Omental fat pad (tissue), 4 donors: ENCODE measurements around the gene KCNQ1. TPM values are rescaled to one million over a fixed set of nuclear protein-coding genes. Genes with fewer than 3 reads are reported as not detected.

Experiments
- ATAC-seq: fragments of 150-250 bp; one replicate; pipeline ENCODE4 v1.9.1; 2016; ENCODE audit warnings: mild to moderate bottlenecking, moderate library complexity; ENCODE audit not compliant: low FRiP score
- DNase-seq: peaks from one replicate; pipeline ENCODE4 v3.0.0-alpha.2; 2019; ENCODE audit warnings: low spot score
- total RNA-seq, 4 donors: library from RNA; depleted of rRNA; stranded (reverse); fragments of >200 nt; gene quantifications; one replicate each; pipeline ENCODE4 v1.1.0, GENCODE V29; 2016
- TF ChIP-seq, protein P1 (sequence below), 3 donors: fragments of 450-650 bp; IDR thresholded peaks; one replicate each; pipeline ENCODE4 v1.5.1; 2016 to 2017; ENCODE audit warnings: antibody characterized with exemption in 3 of 3, mild to moderate bottlenecking in 3 of 3, moderate library complexity in 2 of 3

The KCNQ1 gene
- total RNA-seq, 4 donors from 2014 or later, result 4.5 to 5.9 (median 5.2) TPM

DNA sequence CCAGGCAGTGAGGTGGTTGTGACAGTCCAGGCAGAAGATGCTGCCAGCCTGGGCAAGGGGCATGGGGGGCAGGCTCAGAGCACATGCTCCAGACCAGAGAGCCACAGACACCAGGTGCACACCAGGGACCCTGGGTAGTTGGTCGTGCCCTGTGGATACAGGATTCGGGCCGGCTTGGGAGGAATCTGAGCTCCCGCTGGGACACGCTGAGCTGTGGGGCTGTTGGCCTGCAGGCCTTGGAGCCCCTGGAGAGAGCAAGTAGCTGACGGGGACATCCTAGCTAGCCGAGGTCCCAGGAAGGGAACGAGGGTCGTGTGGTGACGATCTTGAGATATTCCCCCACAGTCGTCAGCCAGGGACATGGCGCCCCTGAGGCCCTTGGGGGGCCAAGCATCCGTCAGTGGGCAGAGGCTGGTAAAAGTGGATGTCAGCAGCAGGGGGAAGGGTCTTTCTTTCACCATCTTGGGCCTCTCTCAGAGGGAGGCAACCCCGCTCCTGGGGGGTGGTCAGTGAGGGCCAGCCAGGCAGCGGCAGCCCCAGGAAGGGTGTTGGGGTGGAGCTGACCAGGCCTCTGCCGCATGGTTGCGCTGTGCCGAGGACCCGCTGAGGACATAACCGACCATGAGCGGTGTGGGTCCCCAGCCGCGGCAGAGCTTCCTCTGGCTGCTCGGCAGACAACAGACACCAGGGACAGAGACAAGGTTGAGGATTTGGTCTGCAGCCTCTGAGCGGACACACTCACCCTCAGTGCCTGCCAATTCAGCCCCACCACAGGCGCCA is 396.8 kb downstream of the KCNQ1 start:
- DNase-seq, result no peak
- TF ChIP-seq, protein P1, sequence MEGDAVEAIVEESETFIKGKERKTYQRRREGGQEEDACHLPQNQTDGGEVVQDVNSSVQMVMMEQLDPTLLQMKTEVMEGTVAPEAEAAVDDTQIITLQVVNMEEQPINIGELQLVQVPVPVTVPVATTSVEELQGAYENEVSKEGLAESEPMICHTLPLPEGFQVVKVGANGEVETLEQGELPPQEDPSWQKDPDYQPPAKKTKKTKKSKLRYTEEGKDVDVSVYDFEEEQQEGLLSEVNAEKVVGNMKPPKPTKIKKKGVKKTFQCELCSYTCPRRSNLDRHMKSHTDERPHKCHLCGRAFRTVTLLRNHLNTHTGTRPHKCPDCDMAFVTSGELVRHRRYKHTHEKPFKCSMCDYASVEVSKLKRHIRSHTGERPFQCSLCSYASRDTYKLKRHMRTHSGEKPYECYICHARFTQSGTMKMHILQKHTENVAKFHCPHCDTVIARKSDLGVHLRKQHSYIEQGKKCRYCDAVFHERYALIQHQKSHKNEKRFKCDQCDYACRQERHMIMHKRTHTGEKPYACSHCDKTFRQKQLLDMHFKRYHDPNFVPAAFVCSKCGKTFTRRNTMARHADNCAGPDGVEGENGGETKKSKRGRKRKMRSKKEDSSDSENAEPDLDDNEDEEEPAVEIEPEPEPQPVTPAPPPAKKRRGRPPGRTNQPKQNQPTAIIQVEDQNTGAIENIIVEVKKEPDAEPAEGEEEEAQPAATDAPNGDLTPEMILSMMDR (IDR thresholded peaks at IDR 0.05), result no peak
- ATAC-seq, result no peak

DNA sequence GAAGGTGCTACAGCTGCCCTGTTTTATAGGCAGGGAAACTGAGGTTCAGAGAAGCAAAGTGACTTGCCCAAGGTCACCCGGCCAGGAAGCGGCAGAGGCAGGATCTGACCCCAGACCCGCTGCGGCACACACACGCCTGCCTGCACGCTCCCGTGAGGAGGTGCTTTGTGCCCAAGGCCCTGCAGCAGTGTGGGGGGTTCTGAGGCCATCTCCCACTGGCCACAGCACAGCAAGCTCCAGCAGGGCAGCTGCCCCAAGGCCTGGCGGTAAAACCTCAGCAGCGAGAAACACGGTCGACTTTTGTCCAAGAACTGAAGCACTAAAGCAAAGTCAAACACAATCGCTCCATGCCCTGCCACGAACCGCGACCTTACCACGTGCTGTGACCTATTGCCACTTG is 398.1 kb downstream of the KCNQ1 start:
- TF ChIP-seq, protein P1 (IDR thresholded peaks at IDR 0.05), result no peak
- no peak for DNase-seq
- no peak for ATAC-seq

DNA sequence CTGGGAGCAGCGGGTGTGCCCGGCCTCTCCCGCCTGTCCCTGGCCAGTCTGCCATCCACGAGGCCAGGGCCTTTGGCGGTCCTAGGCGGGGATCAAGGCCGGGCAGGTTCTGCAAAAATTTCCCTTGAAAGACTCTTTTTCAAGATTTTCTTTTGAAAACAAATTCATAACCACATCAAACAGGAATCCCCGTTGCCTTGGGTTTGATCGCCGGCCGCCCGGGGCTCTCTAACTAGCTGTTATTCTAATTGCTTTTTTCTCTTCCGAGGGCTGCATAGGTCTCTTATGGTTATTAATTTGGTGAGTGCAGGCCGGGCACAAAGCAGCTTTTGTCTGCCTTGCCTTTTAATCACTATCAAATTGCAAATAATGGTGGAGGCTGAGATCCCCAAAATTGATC is 398.7 kb downstream of the KCNQ1 start:
- TF ChIP-seq, protein P1 (IDR thresholded peaks at IDR 0.05), result no peak
- ATAC-seq, result no peak

DNA sequence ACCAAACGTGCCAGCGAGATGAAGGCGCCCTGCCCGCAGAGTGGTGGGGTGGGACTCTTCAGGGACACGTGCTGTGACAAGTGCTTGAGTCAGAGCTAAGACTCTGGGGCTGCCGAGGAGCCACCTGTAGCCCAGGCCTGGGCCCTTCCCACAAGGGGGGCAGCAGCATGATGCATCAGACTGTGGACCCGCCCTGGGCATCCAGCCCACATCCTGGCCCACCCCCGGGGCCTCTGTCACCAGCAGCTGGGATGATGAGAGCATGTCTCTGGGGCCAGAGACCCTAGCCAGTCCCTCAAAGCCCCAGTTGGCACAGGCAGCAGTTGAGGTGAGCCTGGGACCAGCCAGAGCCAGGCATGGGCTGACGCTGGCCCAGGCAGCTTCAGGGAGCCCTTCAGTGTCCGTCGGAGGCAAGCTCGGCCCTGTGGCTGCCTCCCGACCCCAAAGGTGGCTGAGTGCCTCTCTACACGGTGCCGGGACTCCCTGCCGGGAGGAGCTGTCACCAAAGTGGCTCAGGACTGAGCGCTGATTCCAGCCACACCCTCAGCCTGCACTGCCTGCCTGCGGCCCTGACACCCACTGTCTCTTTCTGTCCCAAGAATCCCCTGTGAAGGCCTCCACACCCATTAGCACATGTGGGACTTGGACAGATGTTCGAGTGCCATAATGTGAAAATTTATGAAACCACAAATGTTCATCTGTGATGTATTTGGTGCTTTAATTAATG is 399.5 kb downstream of the KCNQ1 start:
- DNase-seq (no peak), ATAC-seq (no peak)
- TF ChIP-seq, protein P1 (IDR thresholded peaks at IDR 0.05), result no peak

More for the DNA sequence above, 398.7 kb downstream of the KCNQ1 start:
- no peak for DNase-seq

DNA sequence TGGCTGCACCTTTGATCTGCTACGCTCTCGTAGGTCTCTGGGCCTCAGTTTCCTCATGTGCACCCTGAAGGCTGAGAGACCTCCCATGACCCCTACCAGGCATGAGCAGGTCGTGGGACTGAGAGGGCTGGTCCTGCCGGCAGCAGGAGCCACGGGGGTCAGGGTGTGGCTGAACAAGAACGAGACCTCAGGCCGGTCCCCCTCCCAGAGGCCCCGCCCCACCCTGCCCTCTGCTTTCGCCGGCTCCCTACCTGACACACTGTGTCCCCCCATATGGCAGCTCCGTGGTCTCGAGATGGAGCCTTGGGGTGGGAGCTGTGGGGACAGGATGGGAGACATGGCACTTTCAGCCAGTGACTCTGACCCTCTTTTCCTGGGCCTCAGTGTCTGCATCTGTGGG is 400.2 kb downstream of the KCNQ1 start:
- DNase-seq (no peak), ATAC-seq (no peak)
- TF ChIP-seq, protein P1 (IDR thresholded peaks at IDR 0.05), result no peak

DNA sequence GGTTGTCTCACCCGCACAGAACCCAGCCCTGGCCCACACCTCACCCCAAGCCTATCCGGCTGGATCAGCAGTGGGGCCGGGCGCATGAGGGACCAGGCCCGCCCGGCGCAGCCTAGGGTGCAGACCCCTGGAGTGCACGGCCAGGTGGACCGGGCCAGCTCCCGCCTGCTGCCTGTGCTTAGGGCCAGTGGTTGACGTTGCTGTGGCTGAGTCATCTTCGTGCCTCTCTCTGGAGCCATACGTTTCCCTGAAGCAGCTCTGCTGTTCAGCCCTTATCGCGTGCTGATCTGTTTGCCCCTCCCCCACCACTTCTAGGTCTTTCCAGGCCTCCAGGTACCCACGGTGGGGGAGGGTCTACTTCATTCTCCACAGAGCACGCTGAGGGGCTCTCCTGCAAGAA is 401.2 kb downstream of the KCNQ1 start:
- TF ChIP-seq, protein P1 (IDR thresholded peaks at IDR 0.05), result no peak
- ATAC-seq (no peak), DNase-seq (no peak)
